A673 (cell line): Measurements from ENCODE around the gene CCDC88C.

Experiments used
- EZH2 ChIP-seq: fragments of 200-600 bp; sonication (generic); IDR thresholded peaks from 2 replicates; pipeline ENCODE4 v1.6.1; 2017; ENCODE audit warnings: borderline replicate concordance, low read depth, mild to moderate bottlenecking, mixed read lengths, antibody characterized with exemption, low read length; ENCODE audit not compliant: poor library complexity, severe bottlenecking
- TF ChIP-seq, protein P1 (sequence below): fragments of 300-800, 200-600 bp; sonication (generic); conservative IDR thresholded peaks from 2 replicates; pipeline ENCODE4 v1.5.1; 2017; ENCODE audit warnings: low read depth, mild to moderate bottlenecking, antibody characterized with exemption, low read length, moderate library complexity, mixed read lengths

DNA sequence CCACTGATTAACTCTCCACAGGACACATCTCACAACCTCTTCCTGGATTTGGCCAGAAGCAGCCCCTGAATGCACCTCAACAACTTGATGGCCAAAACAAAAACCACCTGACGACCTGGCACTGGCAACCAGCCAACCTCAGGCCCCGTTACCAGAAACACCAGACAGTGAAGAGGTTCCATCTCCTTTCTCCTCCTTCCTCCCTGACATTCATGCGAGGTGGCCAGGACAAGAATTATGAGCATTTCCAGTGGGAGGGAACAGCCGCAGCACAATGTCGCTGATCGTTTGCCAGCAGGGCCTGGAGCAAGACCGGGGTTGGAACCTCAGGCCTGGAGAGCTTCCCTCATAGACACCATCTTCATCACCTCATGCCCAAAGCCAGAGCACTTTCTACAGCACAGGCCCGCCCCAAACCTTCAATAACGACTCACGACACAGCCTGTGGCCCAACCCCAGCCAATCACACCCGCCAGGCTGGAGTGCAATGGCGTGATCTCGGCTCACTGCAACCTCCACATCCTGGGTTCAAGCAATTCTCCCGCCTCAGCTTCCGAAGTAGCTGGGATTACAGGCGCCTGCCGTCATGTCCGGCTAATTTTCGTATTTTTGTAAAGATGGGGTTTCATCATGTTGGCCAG is 48.7 kb downstream of the CCDC88C start:
- TF ChIP-seq, protein P1, sequence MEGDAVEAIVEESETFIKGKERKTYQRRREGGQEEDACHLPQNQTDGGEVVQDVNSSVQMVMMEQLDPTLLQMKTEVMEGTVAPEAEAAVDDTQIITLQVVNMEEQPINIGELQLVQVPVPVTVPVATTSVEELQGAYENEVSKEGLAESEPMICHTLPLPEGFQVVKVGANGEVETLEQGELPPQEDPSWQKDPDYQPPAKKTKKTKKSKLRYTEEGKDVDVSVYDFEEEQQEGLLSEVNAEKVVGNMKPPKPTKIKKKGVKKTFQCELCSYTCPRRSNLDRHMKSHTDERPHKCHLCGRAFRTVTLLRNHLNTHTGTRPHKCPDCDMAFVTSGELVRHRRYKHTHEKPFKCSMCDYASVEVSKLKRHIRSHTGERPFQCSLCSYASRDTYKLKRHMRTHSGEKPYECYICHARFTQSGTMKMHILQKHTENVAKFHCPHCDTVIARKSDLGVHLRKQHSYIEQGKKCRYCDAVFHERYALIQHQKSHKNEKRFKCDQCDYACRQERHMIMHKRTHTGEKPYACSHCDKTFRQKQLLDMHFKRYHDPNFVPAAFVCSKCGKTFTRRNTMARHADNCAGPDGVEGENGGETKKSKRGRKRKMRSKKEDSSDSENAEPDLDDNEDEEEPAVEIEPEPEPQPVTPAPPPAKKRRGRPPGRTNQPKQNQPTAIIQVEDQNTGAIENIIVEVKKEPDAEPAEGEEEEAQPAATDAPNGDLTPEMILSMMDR = no peak
- no peak for TF ChIP-seq EZH2
